Skeletal muscle cell (primary cell): Measurements from ENCODE around the gene CRY2.

Source experiments
- DNase-seq: peaks from one replicate; pipeline ENCODE4 v3.0.0-alpha.2; 2010; ENCODE audit warnings: low read depth
- H3K4me3 ChIP-seq: 2 replicates; pipeline ENCODE4 v1.5.1; 2011; ENCODE audit warnings: low read depth, mild to moderate bottlenecking, control low read depth, low read length, moderate library complexity

Gene CRY2

GRCh38 chr11:45906965-45907611 is 59.8 kb downstream of the CRY2 start, which contains the start of gene FREY1:
Gene FREY1, minus strand, starts transcription at chr11:45907271. Its CDS starts 26 bp downstream, at chr11:45907245.
- no peak for DNase-seq
- H3K4me3 ChIP-seq: no peak within 1 kb of the TSS

GRCh38 chr11:45907911-45908370 is 60.7 kb downstream of the CRY2 start:
- no peak for DNase-seq
- H3K4me3 ChIP-seq: no peak overlapping the region

- no peak for DNase-seq
Measured at GRCh38 chr11:45909594-45910475, 62.6 kb downstream of the CRY2 start.

GRCh38 chr11:45910623-45911022 is 63.3 kb downstream of the CRY2 start:
- no peak overlapping the region for H3K4me3 ChIP-seq
- DNase-seq: no peak

More at GRCh38 chr11:45909594-45910475, 62.6 kb downstream of the CRY2 start:
- no peak overlapping the region for H3K4me3 ChIP-seq

- H3K4me3 ChIP-seq: no peak overlapping the region
- no peak for DNase-seq
Measured at GRCh38 chr11:45913514-45913913, 66.2 kb downstream of the CRY2 start.

GRCh38 chr11:45913942-45914635 is 66.8 kb downstream of the CRY2 start:
- no peak for DNase-seq
- H3K4me3 ChIP-seq: no peak overlapping the region

GRCh38 chr11:45915446-45915845 is 68.2 kb downstream of the CRY2 start:
- no peak overlapping the region for H3K4me3 ChIP-seq
- no peak for DNase-seq

GRCh38 chr11:45917286-45917622 is 70.0 kb downstream of the CRY2 start:
- H3K4me3 ChIP-seq: peak overlapping the region; percentile 99
- DNase-seq: no peak

GRCh38 chr11:45917623-45918330 is 70.5 kb downstream of the CRY2 start, which contains the start of gene PEX16:
Gene PEX16, minus strand, starts transcription at chr11:45917877. Its CDS starts 66 bp downstream, at chr11:45917811.
- peak within 1 kb of the TSS; percentile 99 for H3K4me3 ChIP-seq
- DNase-seq: peak; percentile 99

GRCh38 chr11:45918331-45918941 is 71.2 kb downstream of the CRY2 start:
- H3K4me3 ChIP-seq: peak overlapping the region; percentile 99
- peak; percentile 28 for DNase-seq

GRCh38 chr11:45918962-45919675 is 71.8 kb downstream of the CRY2 start:
- peak overlapping the region; percentile 99 for H3K4me3 ChIP-seq
- DNase-seq: no peak

- H3K4me3 ChIP-seq: no peak overlapping the region
- DNase-seq: no peak
Measured at GRCh38 chr11:45919806-45920530, 72.7 kb downstream of the CRY2 start.

- no peak overlapping the region for H3K4me3 ChIP-seq
- no peak for DNase-seq
Measured at GRCh38 chr11:45920531-45921477, 73.5 kb downstream of the CRY2 start.

GRCh38 chr11:45921561-45922424 is 74.5 kb downstream of the CRY2 start:
- H3K4me3 ChIP-seq: no peak overlapping the region
- no peak for DNase-seq

- no peak within 1 kb of the TSS for H3K4me3 ChIP-seq
- DNase-seq: no peak
Measured at GRCh38 chr11:45922425-45923082, 75.3 kb downstream of the CRY2 start, which contains the start of gene LARGE2. Gene LARGE2, plus strand, starts transcription at chr11:45922656. Its CDS starts 227 bp downstream, at chr11:45922883.
